Progenitor cell of endocrine pancreas (in vitro differentiated cells): ENCODE data around the gene WDR13. TPM values are rescaled to one million over a fixed set of nuclear protein-coding genes. Genes with fewer than 3 reads are reported as not detected.
"Not testable (repeated sequence)": the region's sequence is repeated elsewhere in the genome, so short reads cannot be mapped to it uniquely, and the experiment has no call there.

ENCODE experiments used
- DNase-seq: peaks from one replicate; pipeline ENCODE4 v3.0.0; 2021; ENCODE audit warnings: low spot score; ENCODE audit not compliant: unreplicated experiment
- H3K27ac Mint-ChIP-seq: 2 replicates; pipeline ENCODE4 v1.8.0; 2021; ENCODE audit warnings: mild to moderate bottlenecking, moderate library complexity, mixed read lengths
- H3K27me3 Mint-ChIP-seq: 2 replicates; pipeline ENCODE4 v1.8.0; 2021; ENCODE audit warnings: mixed read lengths
- H3K36me3 Mint-ChIP-seq: 2 replicates; pipeline ENCODE4 v1.8.0; 2022; ENCODE audit warnings: mixed read lengths; ENCODE audit not compliant: insufficient read depth
- H3K4me1 Mint-ChIP-seq: 2 replicates; pipeline ENCODE4 v1.8.0; 2021; ENCODE audit warnings: low read depth, mixed read lengths
- H3K4me3 Mint-ChIP-seq: 2 replicates; pipeline ENCODE4 v1.8.0; 2021; ENCODE audit warnings: low read depth, mild to moderate bottlenecking, moderate library complexity, mixed read lengths
- H3K9me3 Mint-ChIP-seq: 2 replicates; pipeline ENCODE4 v1.8.0; 2021; ENCODE audit warnings: low read depth, mixed read lengths
- long read RNA-seq: library from polyadenylated mRNA; unstranded; transcript quantifications from one replicate; pipeline ENCODE4 v2.0.0, GENCODE V29; 2020
- total RNA-seq: library from RNA; stranded (reverse); gene quantifications from 2 replicates; pipeline ENCODE4 v1.2.1, GENCODE V29; 2021
- TF ChIP-seq, protein P1 (sequence below): fragments of 200-600 bp; sonication (generic); IDR thresholded peaks from one replicate; pipeline ENCODE4 v1.5.0; 2021; ENCODE audit warnings: antibody characterized with exemption, mild to moderate bottlenecking; ENCODE audit not compliant: unreplicated experiment

The WDR13 gene
- 103 and 112 TPM in 2 replicates for total RNA-seq
- long read RNA-seq, full-length matches to known transcripts: 60 of 75 reads
- long read RNA-seq, partial matches to known transcripts: 5 of 75 reads
- long read RNA-seq, other reads (novel, unspliced or antisense): 10 of 75 reads

DNA sequence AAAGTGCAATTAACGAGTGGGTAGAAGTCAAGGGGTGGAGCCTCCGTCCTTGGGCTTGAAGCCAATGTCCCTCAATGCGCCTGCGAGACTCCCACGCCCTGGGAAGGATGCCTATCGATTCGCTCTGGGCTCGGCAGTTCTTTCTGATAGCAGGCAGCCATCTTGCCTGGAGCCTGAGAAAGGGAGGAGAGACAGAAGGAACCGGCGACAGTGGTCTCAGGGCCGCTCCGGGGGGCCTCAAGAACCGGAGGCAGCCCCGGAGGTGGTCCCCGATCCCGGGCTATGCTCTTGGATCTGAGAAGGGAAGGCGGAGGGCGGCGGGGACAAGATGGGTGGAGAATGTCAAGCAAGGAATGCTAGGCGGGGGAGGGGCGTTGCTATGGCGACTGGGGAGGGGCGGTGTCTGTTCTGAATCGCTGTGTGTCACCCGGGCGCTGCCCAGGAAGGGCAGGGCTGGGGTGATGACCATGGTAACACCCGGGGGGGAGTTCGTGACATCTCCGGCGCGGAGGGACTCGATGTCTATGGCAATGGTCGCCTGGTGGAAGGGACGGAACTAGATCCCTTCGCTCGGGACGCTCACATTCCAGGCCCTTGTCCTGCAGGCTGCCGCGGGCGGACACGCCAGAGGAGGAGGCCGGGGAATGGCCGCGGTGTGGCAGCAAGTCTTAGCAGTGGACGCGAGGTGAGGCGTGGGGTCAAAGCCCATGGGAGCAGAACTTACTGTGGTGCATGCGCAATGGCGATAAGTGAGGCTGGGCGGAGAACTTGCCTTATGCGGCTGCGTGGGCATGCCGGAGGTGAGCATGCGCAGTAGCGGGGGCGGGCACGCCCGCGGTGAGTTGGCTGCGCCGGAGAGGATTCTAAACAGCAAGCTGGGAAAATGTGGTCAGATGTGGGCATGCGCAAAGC lies at the start of gene WDR13:
WDR13 (plus strand) TSS at position 140 of the 912 bp plus-strand sequence; CDS start at position 645, 505 bp downstream.
- H3K4me3 Mint-ChIP-seq: peak within 1 kb of the TSS; percentile 92
- TF ChIP-seq, protein P1, sequence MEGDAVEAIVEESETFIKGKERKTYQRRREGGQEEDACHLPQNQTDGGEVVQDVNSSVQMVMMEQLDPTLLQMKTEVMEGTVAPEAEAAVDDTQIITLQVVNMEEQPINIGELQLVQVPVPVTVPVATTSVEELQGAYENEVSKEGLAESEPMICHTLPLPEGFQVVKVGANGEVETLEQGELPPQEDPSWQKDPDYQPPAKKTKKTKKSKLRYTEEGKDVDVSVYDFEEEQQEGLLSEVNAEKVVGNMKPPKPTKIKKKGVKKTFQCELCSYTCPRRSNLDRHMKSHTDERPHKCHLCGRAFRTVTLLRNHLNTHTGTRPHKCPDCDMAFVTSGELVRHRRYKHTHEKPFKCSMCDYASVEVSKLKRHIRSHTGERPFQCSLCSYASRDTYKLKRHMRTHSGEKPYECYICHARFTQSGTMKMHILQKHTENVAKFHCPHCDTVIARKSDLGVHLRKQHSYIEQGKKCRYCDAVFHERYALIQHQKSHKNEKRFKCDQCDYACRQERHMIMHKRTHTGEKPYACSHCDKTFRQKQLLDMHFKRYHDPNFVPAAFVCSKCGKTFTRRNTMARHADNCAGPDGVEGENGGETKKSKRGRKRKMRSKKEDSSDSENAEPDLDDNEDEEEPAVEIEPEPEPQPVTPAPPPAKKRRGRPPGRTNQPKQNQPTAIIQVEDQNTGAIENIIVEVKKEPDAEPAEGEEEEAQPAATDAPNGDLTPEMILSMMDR: no peak
- H3K27me3 Mint-ChIP-seq: no peaks in the 10 kb centered on the region
- DNase-seq: peak; percentile 71
- H3K4me1 Mint-ChIP-seq: peaks cover 4% of the 10 kb centered on the region
- H3K27ac Mint-ChIP-seq: peak within 1 kb of the TSS; percentile 98
- H3K9me3 Mint-ChIP-seq: peaks cover 3% of the 10 kb centered on the region
- H3K36me3 Mint-ChIP-seq: peaks cover 8% of the 10 kb centered on the region

DNA sequence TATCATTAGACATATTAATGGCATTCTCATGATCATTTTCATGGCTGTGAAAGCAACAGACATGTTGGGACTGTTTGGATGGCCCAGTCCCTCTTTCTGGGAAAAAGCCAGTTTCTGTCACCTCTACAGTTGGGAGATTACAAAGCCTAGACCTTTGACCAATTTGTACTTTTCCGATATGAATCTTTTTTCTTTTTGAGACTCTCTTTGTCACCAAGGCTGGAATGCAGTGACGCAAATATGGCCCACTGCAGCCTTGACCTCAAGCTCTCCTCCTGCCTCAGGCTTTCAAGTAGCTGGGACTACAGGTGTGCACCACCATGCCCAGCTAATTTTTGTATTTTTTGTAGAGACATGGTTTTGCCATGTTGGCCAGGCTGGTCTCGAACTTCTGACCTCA lies 48.4 kb upstream of the WDR13 start:
- peaks cover 3% of the 10 kb centered on the region for H3K9me3 Mint-ChIP-seq
- TF ChIP-seq, protein P1: no peak
- H3K4me3 Mint-ChIP-seq: no peak overlapping the region
- peaks cover 3% of the 10 kb centered on the region for H3K36me3 Mint-ChIP-seq
- H3K4me1 Mint-ChIP-seq: no peaks in the 10 kb centered on the region
- no peak overlapping the region for H3K27ac Mint-ChIP-seq
- no peaks in the 10 kb centered on the region for H3K27me3 Mint-ChIP-seq
- DNase-seq: no peak

DNA sequence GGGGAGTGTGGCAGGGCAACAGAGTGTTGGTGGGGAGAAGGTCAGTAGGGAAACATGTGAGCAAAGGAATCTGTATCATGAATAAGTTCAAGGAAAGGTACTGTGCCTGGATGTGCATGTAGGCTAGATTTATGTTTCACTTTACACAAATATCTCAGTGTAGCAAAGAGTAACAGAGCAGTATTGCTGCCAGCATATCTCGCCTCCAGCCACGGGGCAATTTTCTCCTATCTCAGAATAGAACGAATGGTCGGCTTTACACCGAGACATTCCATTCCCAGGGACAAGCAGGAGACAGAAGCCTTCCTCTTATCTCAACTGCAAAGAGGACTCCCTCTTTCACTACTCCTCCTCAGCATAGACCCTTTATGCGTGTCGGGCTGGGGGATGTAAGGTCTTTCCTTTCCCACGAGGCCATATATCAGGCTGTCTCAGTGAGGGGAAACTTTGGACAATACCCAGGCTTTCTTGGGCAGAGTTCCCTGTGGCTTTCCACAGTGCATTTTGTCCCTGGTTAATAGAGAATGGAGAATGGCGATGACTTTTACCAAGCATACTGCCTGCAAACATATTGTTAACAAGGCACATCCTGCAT lies 41.5 kb upstream of the WDR13 start:
- not testable (repeated sequence) for H3K27me3 Mint-ChIP-seq, H3K4me3 Mint-ChIP-seq, H3K4me1 Mint-ChIP-seq, H3K27ac Mint-ChIP-seq, DNase-seq
- Mint-ChIP-seq H3K9me3 (peaks cover 10% of the 10 kb centered on the region), H3K36me3 (peaks cover 10% of the 10 kb centered on the region)

DNA sequence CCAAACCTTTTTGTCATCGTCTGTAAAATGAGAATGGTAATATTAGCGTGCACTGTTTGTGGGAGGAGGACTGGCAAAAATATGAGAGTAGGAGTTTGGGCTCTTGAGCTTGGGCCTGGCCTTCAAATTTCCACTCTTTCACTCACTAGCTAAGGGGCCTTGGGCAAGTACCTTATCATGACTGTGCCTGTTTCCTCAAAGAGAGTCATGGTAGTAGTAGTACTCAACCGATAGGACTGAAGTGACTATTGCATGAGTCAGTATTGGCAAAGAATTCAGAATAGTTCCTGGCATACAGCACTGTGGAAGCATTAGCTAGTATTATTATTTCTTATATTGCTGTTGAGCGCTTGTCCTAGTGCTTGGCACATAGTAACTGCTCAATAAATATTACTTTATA lies 39.0 kb upstream of the WDR13 start:
- no peak overlapping the region for H3K4me3 Mint-ChIP-seq
- DNase-seq: no peak
- TF ChIP-seq, protein P1: no peak
- peaks cover 9% of the 10 kb centered on the region for H3K36me3 Mint-ChIP-seq
- peaks cover 10% of the 10 kb centered on the region for H3K9me3 Mint-ChIP-seq
- no peak overlapping the region for H3K27ac Mint-ChIP-seq
- H3K4me1 Mint-ChIP-seq: no peaks in the 10 kb centered on the region
- H3K27me3 Mint-ChIP-seq: no peaks in the 10 kb centered on the region

DNA sequence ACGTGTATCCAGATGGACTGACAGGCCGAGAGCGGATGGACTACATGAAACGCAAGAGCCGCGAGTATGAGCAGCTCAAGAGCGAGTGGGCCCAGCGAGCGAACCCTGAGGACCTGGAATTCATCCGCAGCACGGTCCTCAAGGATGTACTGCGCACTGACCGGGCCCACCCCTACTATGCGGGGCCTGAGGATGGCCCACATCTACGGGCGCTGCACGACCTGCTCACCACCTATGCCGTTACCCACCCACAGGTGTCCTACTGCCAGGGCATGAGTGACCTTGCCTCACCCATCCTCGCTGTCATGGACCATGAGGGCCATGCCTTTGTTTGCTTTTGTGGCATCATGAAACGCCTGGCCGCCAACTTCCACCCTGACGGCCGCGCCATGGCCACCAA lies 37.7 kb upstream of the WDR13 start:
- no peaks in the 10 kb centered on the region for H3K4me1 Mint-ChIP-seq
- H3K9me3 Mint-ChIP-seq: peaks cover 9% of the 10 kb centered on the region
- H3K36me3 Mint-ChIP-seq: peaks cover 8% of the 10 kb centered on the region
- no peak overlapping the region for H3K27ac Mint-ChIP-seq
- no peaks in the 10 kb centered on the region for H3K27me3 Mint-ChIP-seq
- TF ChIP-seq, protein P1: no peak
- no peak overlapping the region for H3K4me3 Mint-ChIP-seq
- DNase-seq: no peak
